Stimulated activated CD8-positive, alpha-beta memory T cell treated with anti-CD3 and anti-CD28 coated beads, Interleukin-12 subunit alpha, Interleukin-12 subunit beta, amount 100 ng/mL, for 24 hours (primary cell): ENCODE measurements around the gene IFNB1.

Experiments
- DNase-seq: peaks from one replicate; pipeline ENCODE4 v3.0.0-alpha.2; 2020; ENCODE audit errors: extremely low read depth

Gene IFNB1

GRCh38 chr9:21077781-21078180, at the start of gene IFNB1:
Gene IFNB1, minus strand, starts transcription at chr9:21077942. Its CDS starts 73 bp downstream, at chr9:21077869.
- no peak for DNase-seq

DNA sequence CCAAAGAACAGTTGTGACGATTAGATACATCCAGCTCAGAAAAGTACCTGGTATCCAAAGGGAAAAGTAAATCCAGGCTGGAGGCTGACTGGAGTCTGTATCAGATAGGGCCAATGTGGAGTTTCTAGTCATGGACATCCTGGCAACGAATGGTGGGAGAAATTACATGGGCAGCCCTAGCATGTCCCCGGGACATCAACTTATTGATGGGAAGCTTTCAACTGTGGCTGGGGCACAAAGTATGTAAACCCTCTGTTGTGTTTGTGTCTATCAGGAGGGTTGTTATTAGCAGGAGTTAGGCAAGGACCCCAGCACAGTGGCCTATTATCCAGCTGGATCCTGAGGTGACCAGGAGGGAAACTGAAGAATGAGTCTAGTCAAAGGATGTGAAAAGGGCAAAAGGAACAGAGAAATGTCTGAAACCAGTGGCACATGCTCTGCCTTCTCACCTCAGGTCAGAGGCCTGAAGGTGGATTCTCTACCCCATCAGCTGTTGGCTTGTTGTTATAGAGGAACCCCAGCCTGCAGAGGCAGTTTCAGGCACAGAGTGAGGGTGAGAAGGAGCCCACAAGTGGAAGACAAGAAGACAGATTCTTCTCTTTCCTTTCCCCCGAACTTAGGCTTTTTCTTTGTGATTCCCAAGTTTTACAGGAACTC, 44.0 kb upstream of the IFNB1 start:
- no peak for DNase-seq

GRCh38 chr9:21121079-21121478, 43.3 kb upstream of the IFNB1 start:
- no peak for DNase-seq

- DNase-seq: no peak
Measured at GRCh38 chr9:21119093-21119770, 41.5 kb upstream of the IFNB1 start.

DNA sequence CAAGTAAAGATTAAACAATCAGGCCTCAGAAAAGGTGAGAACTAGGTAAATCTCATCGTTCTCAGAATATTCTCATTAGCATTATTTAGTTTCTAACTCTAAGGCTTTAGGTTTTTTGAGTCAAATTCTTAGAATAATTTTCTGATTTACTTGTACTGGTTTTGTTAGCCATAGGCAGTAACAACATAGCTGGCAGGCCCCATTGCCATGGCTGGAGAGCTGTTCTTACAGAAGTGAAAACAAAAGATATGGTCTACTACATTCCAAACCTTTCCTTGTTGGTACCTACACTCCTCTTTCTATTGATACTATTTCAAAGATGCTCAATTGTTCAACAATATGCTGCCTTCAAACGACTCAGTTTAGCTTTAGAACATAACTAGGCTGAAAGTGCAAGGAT, 36.6 kb upstream of the IFNB1 start:
- DNase-seq: no peak

- DNase-seq: no peak
Measured at GRCh38 chr9:21110708-21111576, 33.2 kb upstream of the IFNB1 start.

DNA sequence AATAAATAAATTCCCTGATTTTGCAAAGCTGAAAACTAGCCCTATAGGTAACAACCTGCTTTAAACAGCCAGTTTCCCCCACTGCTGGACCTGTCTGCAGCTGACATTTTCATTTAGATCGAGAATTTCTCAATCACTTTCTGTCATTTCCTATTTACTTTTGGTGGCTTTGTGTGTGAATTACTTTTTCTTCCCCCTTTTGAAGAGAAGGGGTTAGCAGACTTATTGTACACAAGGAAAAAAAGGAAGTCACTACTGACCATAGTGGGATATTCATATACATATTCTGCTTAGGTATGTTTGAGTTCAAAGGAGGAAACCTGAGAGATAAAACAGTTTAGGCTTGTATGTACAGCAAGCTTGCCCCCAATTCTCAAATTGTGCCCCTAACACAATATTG, 27.0 kb upstream of the IFNB1 start:
- DNase-seq: no peak

GRCh38 chr9:21102305-21102704, 24.6 kb upstream of the IFNB1 start:
- no peak for DNase-seq

GRCh38 chr9:21097817-21098216, 20.1 kb upstream of the IFNB1 start:
- DNase-seq: no peak

GRCh38 chr9:21096901-21097255, 19.1 kb upstream of the IFNB1 start:
- DNase-seq: no peak

GRCh38 chr9:21096172-21096900, 18.6 kb upstream of the IFNB1 start:
- no peak for DNase-seq

DNA sequence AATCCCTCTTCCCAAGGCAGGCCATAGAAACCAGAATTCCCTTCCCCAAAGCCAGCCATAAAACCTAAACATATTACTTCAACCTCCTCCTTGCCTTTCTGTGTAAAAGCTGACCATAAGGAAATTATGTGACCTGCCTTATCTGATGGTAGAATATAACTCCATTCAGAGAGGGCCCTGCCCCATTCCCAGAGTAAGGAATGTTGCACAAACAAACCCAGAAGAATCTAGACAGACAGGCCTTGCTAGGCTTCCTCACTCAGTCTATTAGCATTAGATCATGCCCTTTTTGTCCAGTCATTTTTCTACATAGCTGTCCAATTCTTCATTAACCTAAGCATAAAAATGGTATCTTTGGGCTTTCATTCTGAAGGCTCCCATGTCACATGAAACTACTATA, 17.8 kb upstream of the IFNB1 start:
- DNase-seq: no peak

DNA sequence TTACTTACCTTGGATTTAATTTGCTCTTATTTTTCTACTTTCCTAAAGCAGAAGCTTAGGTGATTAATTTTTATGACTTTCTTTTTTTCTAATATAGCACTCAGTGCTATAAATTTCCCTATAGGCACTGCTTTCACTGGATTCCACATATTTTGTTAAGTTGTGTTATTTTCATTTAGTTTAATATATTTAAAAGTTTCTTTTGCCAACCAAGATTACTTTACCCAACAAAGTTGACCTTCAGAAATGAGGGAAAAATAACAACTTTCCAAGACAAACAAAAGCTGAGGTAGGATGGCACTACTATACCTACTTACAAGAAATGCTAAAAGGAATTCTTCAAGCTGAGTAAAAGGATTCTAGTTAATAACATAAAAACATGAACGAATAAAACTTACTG, 8.8 kb upstream of the IFNB1 start:
- DNase-seq: no peak

GRCh38 chr9:21085005-21085404, 7.3 kb upstream of the IFNB1 start:
- DNase-seq: no peak

DNA sequence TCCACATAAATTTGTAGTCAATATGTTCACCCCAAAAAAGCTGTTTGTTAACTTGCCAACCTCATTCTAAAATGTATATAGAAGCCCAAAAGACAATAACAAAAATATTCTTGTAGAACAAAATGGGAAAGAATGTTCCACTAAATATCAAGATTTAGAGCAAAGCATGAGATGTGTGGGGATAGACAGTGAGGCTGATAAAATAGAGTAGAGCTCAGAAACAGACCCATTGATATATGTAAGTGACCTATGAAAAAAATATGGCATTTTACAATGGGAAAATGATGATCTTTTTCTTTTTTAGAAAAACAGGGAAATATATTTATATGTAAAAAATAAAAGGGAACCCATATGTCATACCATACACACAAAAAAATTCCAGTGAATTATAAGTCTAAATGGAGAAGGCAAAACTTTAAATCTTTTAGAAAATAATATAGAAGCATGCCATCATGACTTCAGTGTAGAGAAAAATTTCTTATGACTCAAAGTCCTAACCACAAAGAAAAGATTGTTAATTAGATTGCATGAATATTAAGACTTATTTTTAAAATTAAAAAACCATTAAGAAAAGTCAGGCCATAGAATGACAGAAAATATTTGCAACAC, 6.6 kb upstream of the IFNB1 start:
- no peak for DNase-seq

DNA sequence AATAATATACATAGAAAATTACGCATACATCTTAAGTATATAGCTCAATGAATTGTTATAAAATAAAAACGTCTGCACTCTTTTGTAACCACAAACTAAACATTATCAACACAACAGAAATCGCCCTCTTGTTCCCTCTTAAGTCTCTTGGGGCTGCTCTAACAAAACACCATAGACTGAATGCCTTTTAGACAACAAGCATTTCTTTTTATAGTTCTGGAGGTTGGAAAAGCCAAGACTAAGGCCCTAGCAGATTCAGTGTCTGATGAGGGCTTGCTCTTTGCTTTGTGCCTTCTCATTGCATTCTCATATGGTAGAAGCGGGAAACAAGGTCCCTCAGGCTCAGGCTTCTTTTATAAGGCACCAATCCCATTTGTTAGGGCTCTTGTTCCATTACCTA, 4.9 kb upstream of the IFNB1 start:
- DNase-seq: no peak

GRCh38 chr9:21081999-21082398, 4.3 kb upstream of the IFNB1 start:
- no peak for DNase-seq

DNA sequence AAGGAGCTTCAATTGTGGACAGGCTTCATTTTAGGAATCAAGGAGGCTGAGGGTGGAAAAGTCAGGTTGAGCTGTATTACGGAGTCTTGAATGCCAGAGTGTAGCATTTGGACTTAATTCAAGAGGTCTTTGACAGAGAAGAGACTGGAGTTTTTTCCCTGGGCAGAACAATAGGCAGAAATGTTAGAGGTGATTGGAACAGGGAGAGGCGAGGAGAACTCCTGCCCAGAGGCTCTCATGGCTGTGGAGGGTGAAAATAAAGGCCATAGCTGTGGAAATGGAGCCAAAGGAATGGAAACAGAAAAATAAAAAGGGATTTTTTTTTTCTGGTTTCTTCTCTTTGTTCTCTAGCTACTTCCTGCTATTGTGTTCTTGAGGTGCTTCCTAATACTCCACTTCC, 3.7 kb upstream of the IFNB1 start:
- no peak for DNase-seq

- DNase-seq: no peak
Measured at GRCh38 chr9:21080793-21081192, 3.1 kb upstream of the IFNB1 start.

DNA sequence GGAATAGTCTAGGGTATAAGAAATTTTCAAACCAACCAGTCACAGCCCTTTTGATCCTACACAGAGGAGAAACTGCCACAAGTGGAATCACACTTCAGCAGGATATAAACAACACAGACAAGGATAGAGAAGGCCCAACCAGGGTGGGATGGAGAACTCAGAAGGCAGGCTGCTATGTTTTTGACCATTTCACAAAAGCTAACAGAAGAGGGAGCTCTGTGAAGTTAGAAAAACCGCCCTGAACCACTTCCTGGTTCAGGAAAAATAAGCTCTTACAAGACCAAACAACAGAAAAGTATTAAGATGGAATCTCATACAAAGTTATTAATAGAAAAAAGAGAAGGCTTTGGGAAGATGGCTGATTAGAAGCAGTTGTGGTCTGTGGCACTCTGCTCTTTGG, 960 bp upstream of the IFNB1 start:
- no peak for DNase-seq

- no peak for DNase-seq
Measured at GRCh38 chr9:21075484-21075883, 2.3 kb downstream of the IFNB1 start.

- DNase-seq: no peak
Measured at GRCh38 chr9:21070906-21071305, 6.8 kb downstream of the IFNB1 start.
